Ovary (tissue), 3 donors: ENCODE measurements around the gene KRT9.

Experiments used
- CTCF ChIP-seq, 3 donors: fragments of 450-650 bp in 2 of 3; fragments of 200-600 bp in 1 of 3; IDR thresholded peaks; one replicate each; pipeline versions ENCODE4 v1.5.1 to v1.8.0; 2016 to 2022; ENCODE audit warnings: antibody characterized with exemption in 3 of 3, mild to moderate bottlenecking in 1 of 3
- EP300 ChIP-seq: sonication (generic); formaldehyde crosslinking; IDR thresholded peaks from one replicate; pipeline ENCODE4 v1.6.1; 2017; ENCODE audit warnings: antibody characterized with exemption
- POLR2A ChIP-seq: fragments of 450-650 bp; IDR thresholded peaks from one replicate; pipeline ENCODE4 v1.6.1; 2017; ENCODE audit warnings: antibody characterized with exemption, mild to moderate bottlenecking, moderate library complexity
- donor health status: DM: no; HTN: no; CAD: no.

- TF ChIP-seq CTCF (IDR thresholded peaks at IDR 0.05) (no peak), POLR2A (no peak), EP300 (no peak)
Measured at GRCh38 chr17:41544935-41545334, 26.9 kb downstream of the KRT9 start.
